Fibroblast of villous mesenchyme (primary cell): ENCODE results near the gene MICAL3. TPM values are rescaled to one million over a fixed set of nuclear protein-coding genes. Genes with fewer than 3 reads are reported as not detected.

ENCODE experiments used
- DNase-seq: peaks from one replicate; pipeline ENCODE4 v3.0.0-alpha.2; 2010; ENCODE audit warnings: low read depth
- H3K4me3 ChIP-seq: 2 replicates; pipeline ENCODE4 v1.5.1; 2011; ENCODE audit warnings: low read depth, mild to moderate bottlenecking, low read length
- CTCF ChIP-seq: IDR thresholded peaks from 2 replicates; pipeline ENCODE4 v1.5.1; 2012; ENCODE audit warnings: low read depth, mild to moderate bottlenecking, low read length; ENCODE audit not compliant: insufficient read depth
- total RNA-seq: library from RNA; depleted of rRNA; stranded (reverse); fragments of >200 nt; gene quantifications from 2 replicates; pipeline ENCODE4 v1.2.3, GENCODE V29; 2012

The MICAL3 gene
- total RNA-seq, 1 donor = 39.7 TPM

GRCh38 chr22:17777005-17777716 is 247.2 kb downstream of the MICAL3 start:
- no peak overlapping the region for H3K4me3 ChIP-seq
- no peak for TF ChIP-seq CTCF
- DNase-seq = no peak

GRCh38 chr22:17775781-17776465 is 248.4 kb downstream of the MICAL3 start:
- no peak for DNase-seq
- no peak overlapping the region for H3K4me3 ChIP-seq
- no peak for TF ChIP-seq CTCF

GRCh38 chr22:17774926-17775685 is 249.3 kb downstream of the MICAL3 start:
- no peak for DNase-seq
- peak overlapping the region; percentile 66 for H3K4me3 ChIP-seq
- no peak for TF ChIP-seq CTCF

- peak within 1 kb of the TSS; percentile 66 for H3K4me3 ChIP-seq
- no peak for TF ChIP-seq CTCF
- no peak for DNase-seq
Measured at GRCh38 chr22:17774206-17774925, 250.0 kb downstream of the MICAL3 start, which contains the start of gene BID. Gene BID, minus strand, starts transcription at chr22:17774469. Its CDS starts 24,353 bp downstream, at chr22:17750116.

- H3K4me3 ChIP-seq = peak overlapping the region; percentile 66
- no peak for DNase-seq
- no peak for TF ChIP-seq CTCF
Measured at GRCh38 chr22:17773606-17774205, 250.7 kb downstream of the MICAL3 start.
